Panc1 (cell line): ENCODE measurements around the gene C17orf78. TPM values are rescaled to one million over a fixed set of nuclear protein-coding genes. Genes with fewer than 3 reads are reported as not detected.
"Not testable (repeated sequence)": the region's sequence is repeated elsewhere in the genome, so short reads cannot be mapped to it uniquely, and the experiment has no call there.

Experiments
- ATAC-seq: fragments of 200-7000 bp; cut with Tn5 transposase; 2 replicates; pipeline ENCODE4 v1.9.1; 2020; ENCODE audit warnings: mild to moderate bottlenecking, moderate library complexity
- BruUV-seq: library from RNA; stranded (reverse); fragments of 400-500 nt; replicated peaks from 2 replicates; lab custom pipeline; 2021; lab: Mats Ljungman, UMichigan
- CTCF ChIA-PET: fragments of 300-600 bp; sonication (Branson Sonifier 250); formaldehyde crosslinking; loops from one replicate; lab custom pipeline; 2022; ENCODE audit warnings: antibody characterized with exemption; lab: Charles Lee
- POLR2A ChIA-PET: fragments of 300-600 bp; sonication (Branson Sonifier 250); formaldehyde crosslinking; loops from one replicate; lab custom pipeline; 2022; ENCODE audit warnings: antibody characterized with exemption; lab: Charles Lee
- DNase-seq: peaks from one replicate; pipeline ENCODE4 v3.0.0-alpha.2; 2010; ENCODE audit warnings: low read depth, low spot score
- H3K27ac ChIP-seq: 2 replicates; pipeline ENCODE4 v1.5.1; 2011; ENCODE audit warnings: mild to moderate bottlenecking, low read length, inconsistent platforms
- H3K27me3 ChIP-seq: fragments of 200-500 bp; sonication (Bioruptor generic); 2 replicates; pipeline ENCODE4 v1.6.0; 2014; ENCODE audit warnings: low read length, inconsistent platforms; ENCODE audit not compliant: control insufficient read depth, insufficient read depth
- H3K36me3 ChIP-seq: fragments of 200-500 bp; sonication (Bioruptor generic); 2 replicates; pipeline ENCODE4 v1.5.1; 2014; ENCODE audit warnings: inconsistent platforms, mild to moderate bottlenecking, low read length, moderate library complexity; ENCODE audit not compliant: control insufficient read depth, insufficient read depth
- H3K4me1 ChIP-seq: 2 replicates; pipeline ENCODE4 v1.5.1; 2011; ENCODE audit warnings: inconsistent platforms, mild to moderate bottlenecking, low read length, moderate library complexity; ENCODE audit not compliant: control insufficient read depth, insufficient read depth
- H3K4me3 ChIP-seq, 2 experiments: 2 replicates each; pipeline ENCODE4 v1.5.1; 2011 to 2012; ENCODE audit warnings: low read depth in 2 of 2, low read length in 2 of 2, mild to moderate bottlenecking in 2 of 2, inconsistent platforms in 1 of 2, moderate library complexity in 1 of 2
- H3K9me3 ChIP-seq: fragments of 200-500 bp; sonication (Bioruptor generic); 2 replicates; pipeline ENCODE4 v1.5.1; 2014; ENCODE audit warnings: low read depth, mild to moderate bottlenecking, inconsistent platforms, low read length, moderate library complexity; ENCODE audit not compliant: control insufficient read depth, insufficient read depth
- CTCF ChIP-seq: fragments of 450-650 bp; IDR thresholded peaks from 2 replicates; pipeline ENCODE4 v1.5.1; 2017; ENCODE audit warnings: mild to moderate bottlenecking
- POLR2AphosphoS5 ChIP-seq: IDR thresholded peaks from 2 replicates; pipeline ENCODE4 v1.6.1; 2012; ENCODE audit warnings: mild to moderate bottlenecking, low read depth, low read length, moderate library complexity
- REST ChIP-seq, 2 experiments: IDR thresholded peaks; 2 replicates each; pipeline ENCODE4 v1.6.1; 2011 to 2012; ENCODE audit warnings: low read depth in 2 of 2, control low read depth in 1 of 2, low read length in 1 of 2, mild to moderate bottlenecking in 1 of 2, moderate library complexity in 1 of 2; ENCODE audit not compliant: insufficient read depth in 1 of 2
- SIN3A ChIP-seq: IDR thresholded peaks from 2 replicates; pipeline ENCODE4 v1.6.1; 2012; ENCODE audit warnings: low read depth, mild to moderate bottlenecking, low read length, moderate library complexity, borderline replicate concordance; ENCODE audit not compliant: insufficient read depth
- TCF7L2 ChIP-seq: IDR thresholded peaks from 2 replicates; pipeline ENCODE4 v1.6.1; 2011; ENCODE audit warnings: mild to moderate bottlenecking, low read depth, low read length, inconsistent platforms
- in situ Hi-C: cut with HindIII; loops from 2 replicates; pipeline ENCODE4 v1.10.0; 2016; ENCODE audit warnings: low sequenced_read_pairs, low pct_unique_long_range_greater_than_20kb
- intact Hi-C: fragments of 100-400 bp; cut with micrococcal nuclease; formaldehyde crosslinking; loops from one replicate; pipeline ENCODE4 v1.10.0; 2022; ENCODE audit not compliant: unreplicated experiment
- total RNA-seq: library from RNA; stranded (reverse); gene quantifications from one replicate; pipeline ENCODE4 v1.2.1, GENCODE V29; 2021; ENCODE audit not compliant: unreplicated experiment

The C17orf78 gene
- total RNA-seq, 1 experiment from 2014 or later, result not detected

- TF ChIP-seq REST (IDR thresholded peaks at IDR 0.05; ENCODE audit: insufficient read depth in 1 of 2, low read depth in 2 of 2, low read length in 1 of 2) (no peak), TCF7L2 (no peak), POLR2AphosphoS5 (peak; percentile 85), CTCF (no peak), SIN3A (peak; percentile 39; the same call in 1 of the 2 replicates)
- Histone ChIP-seq H3K27ac (peak within 1 kb of the TSS; percentile 91), H3K36me3 (no peaks in the 10 kb centered on the region; the same call in 1 of the 2 replicates), H3K4me1 (no peaks in the 10 kb centered on the region), H3K4me3 (peak within 1 kb of the TSS; percentile 81 to 87), H3K27me3 (no peaks in the 10 kb centered on the region), H3K9me3 (no peaks in the 10 kb centered on the region)
- DNase-seq (no peak), ATAC-seq (peak; percentile 99)
- POLR2A ChIA-PET, result interaction anchor here (0.6 kb wide), 1 partner anchor 20 kb away, joined by 4 read pairs; no protein-coding TSS in a partner anchor
- intact Hi-C loops, result no loop called here
- BruUV-seq, result no TSS peak
- CTCF ChIA-PET, result no interaction called here
- in situ Hi-C loops, result no loop called here
Measured at GRCh38 chr17:37406635-37407461, 31.1 kb downstream of the C17orf78 start, which contains the start of the genes ACACA and TADA2A. TSS of gene ACACA (minus strand) at chr17:37406836. CDS start at chr17:37406299, 537 bp downstream. TSS of gene TADA2A (plus strand) at chr17:37406886. CDS start at chr17:37411366, 4,480 bp downstream.

DNA sequence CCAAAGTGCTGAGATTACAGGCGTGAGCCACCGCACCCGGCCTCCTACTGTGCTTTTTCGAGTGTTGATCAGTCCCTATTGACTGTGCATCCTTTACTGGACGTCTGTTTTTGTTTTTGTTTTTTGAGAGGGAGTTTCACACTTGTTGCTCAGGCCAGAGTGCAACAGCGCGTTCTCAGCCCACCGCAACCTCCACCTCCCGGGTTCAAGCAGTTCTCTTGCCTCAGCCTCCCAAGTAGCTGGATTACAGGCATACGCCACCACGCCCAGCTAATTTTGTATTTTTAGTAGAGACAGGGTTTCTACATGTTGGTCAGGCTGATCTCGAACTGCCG is 32.3 kb downstream of the C17orf78 start:
- CTCF ChIA-PET, BruUV-seq: not testable (repeated sequence)

DNA sequence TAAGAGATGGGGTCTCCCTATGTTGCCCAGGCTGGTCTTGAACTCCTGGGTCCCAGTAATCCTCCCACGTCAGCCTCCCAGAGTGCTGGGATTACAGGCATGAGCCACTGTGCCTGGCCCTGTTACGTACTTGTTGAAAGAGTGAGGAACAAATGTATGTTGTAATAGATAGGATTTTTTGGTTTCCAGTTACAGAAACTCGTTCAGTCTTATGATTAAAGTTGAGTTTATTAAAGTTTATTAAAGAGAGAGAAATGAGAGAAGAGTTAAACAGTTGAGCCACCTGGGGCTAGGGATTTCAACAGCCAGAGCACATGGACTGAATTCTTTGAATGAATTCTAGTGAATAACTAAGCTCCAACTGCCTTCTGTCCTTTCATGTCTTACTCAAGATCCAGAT is 34.6 kb downstream of the C17orf78 start:
- no peak for DNase-seq
- TF ChIP-seq SIN3A (no peak), POLR2AphosphoS5 (no peak), CTCF (no peak), REST (IDR thresholded peaks at IDR 0.05; ENCODE audit: insufficient read depth in 1 of 2, low read depth in 2 of 2, low read length in 1 of 2) (no peak), TCF7L2 (no peak)
- BruUV-seq, result no TSS peak
- in situ Hi-C loops (no loop called here), intact Hi-C loops (no loop called here)
- Histone ChIP-seq H3K36me3 (no peaks in the 10 kb centered on the region; the same call in none of the 2 replicates), H3K27ac (no peak overlapping the region), H3K9me3 (no peaks in the 10 kb centered on the region), H3K27me3 (no peaks in the 10 kb centered on the region), H3K4me3 (no peak overlapping the region), H3K4me1 (no peaks in the 10 kb centered on the region)
- ChIA-PET POLR2A (interaction anchor here (0.6 kb wide), 2 partner anchors 40 to 99 kb away, joined by 5 to 10 read pairs; no protein-coding TSS in a partner anchor), CTCF (no interaction called here)
- ATAC-seq, result no peak

More for the DNA sequence above, 32.3 kb downstream of the C17orf78 start:
- DNase-seq, H3K9me3 ChIP-seq, intact Hi-C loops, ATAC-seq, in situ Hi-C loops, H3K36me3 ChIP-seq, POLR2A ChIA-PET, H3K4me3 ChIP-seq, H3K27me3 ChIP-seq, H3K4me1 ChIP-seq: not testable (repeated sequence)
- peak overlapping the region; percentile 31; the same call in 1 of the 2 replicates for H3K27ac ChIP-seq
